GM21619 (cell line): Measurements from ENCODE around the gene KCNN2.
A peak's percentile ranks its signal among the peaks of the same experiment; 100 is the strongest.

Experiments used
- ATAC-seq: cut with Tn5 transposase; IDR thresholded peaks from one replicate; pipeline ENCODE4 v1.9.1; 2021; ENCODE audit not compliant: unreplicated experiment

Gene KCNN2

DNA sequence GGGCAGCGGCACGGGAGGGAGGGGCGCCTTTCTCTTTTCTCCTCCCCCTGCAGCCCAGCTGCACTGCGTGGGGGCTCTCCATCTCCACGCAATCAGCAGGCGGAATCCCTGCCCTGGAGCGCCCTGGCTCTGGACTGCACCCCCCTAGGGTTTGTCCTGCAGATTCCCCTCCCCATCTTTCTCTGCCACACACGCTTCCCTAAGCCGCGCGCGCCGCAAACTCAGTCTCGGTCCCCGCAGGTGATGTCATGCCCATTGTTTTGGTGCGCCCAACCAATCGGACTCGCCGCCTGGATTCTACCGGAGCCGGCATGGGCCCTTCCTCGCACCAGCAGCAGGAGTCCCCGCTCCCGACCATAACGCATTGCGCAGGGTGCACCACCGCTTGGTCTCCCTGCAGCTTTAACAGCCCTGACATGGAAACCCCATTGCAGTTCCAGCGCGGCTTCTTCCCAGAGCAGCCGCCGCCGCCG, at the start of gene KCNN2:
Gene KCNN2, plus strand, starts transcription at position 347 of the 473 bp plus-strand sequence. Its CDS starts 70 bp downstream, at position 417.
- peak; percentile 63 for ATAC-seq

DNA sequence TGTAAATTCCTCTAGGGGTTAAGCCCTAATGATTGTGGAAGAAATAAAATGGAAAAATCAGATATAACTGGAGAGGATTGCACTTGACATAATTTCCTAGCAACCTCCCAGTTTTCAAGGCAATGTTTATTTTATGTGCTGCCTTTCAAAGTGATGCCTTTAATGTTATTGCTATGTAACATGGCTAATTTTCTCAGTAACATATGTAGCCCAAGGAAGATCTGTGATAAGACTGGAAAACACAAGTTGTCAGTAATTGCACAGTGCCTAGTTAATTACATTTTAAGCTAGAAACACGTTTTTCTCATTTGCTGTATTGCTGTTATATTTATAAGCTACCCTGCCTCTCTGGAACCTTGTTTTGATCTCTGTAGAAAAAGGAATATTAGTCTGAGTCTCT, 49.2 kb upstream of the KCNN2 start:
- no peak for ATAC-seq

DNA sequence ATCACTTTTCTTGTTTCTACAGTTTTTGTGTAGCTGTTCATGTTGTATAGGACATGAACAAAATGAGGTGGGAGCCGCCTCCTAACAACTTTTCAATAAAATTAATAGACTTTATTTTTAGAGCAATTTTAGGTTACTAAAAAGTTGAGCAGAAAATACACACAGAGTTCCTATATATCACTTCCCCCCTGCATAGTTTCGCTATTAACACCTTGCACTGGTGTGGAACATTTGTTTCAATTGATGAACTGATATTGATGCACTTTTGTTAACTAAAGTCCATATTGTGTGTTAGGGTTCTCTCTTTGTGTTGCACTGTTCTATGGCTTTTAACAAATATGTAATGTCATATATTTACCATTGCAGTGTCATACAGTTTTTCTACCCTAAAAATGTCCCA, 47.8 kb upstream of the KCNN2 start:
- no peak for ATAC-seq

DNA sequence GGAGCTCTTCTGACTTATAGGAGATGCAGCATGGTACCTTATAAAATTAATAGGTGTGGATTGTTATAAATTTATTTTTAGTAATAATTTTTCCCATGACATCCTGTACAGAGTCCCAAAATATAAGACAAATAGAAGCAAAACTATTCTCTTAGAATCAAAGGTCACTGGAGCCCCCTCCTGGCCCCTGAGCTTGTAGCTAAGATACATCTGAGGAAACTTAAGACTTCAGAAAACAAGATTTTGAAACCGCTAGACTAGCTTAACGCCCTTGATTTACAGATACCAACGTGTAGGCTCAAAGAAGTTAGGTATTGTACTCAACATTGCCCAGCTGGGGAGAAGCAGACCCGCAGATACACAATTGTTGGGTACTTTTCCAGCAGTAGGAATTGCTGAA, 45.7 kb upstream of the KCNN2 start:
- ATAC-seq = no peak

DNA sequence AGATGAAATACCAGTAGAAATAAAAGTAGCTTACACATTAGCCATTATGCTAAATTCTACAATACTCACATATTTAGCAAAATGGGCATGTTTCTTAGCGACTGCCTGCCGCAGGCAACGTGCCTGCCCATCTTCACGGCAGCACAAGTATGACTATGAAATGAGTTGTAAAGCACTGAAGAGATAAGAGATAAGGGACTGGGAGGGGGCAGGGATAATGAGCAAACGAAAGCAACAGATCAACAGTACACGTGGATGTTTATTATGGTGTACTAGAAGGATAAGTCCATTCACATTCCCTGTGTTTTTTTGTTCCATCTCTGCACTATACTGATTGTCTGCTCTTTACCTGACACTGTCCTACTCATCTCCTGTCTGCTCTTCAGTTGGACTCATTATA, 44.1 kb upstream of the KCNN2 start:
- ATAC-seq = no peak

DNA sequence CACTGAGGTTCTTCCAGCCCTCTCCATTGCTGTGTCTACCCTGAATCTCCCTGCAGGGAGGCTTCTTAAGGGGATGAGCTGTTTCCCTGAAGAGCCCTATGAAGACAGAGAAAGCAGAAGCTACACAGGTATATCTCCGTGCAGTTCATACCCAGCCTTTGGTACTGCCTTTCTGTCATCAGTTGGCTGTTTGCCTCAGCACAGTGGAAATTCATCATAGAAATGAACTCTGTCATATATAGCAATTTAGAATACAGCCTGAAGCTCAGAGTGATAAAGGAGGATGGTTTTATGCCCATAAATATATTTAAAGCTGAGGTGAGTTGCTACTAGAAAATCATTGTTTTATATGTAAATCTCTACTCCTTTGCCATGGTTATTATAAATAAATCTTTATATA, 42.6 kb upstream of the KCNN2 start:
- no peak for ATAC-seq

DNA sequence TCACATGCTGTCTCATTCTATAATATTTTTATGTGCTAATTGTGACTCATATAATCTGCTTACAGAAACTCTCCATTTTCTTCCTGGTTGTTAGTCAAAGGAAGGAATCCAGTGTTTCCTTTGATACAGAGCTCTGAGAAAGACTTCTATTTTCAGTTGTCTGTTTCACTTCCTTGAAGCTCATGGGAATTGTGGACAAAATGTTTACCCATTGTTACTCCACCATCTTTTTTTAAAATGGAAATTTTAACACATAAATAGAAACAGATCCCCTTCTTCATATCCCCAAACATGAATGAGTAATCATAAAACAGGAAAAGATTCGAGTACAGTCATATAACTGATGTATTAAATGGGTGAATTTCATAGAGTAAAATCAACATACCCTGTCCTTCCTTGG, 42.0 kb upstream of the KCNN2 start:
- ATAC-seq = no peak

DNA sequence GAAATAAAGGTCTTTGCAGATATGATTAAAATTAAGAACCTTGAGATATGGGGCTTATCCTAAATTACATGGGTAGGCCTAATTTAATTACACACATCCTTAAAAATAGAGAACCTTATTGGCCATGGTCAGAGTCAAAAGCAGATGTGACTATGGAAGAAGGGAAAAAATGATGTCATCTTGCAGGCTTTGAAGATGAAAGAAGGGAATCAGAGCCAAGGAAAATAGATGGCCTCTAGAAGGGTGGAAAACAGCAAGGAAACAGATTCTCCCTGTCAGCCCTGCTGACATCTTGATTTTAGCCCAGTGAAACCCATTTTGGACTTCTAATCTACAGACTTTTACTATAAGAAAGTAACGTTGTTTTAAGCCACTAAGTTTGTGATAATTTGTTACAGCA, 37.6 kb upstream of the KCNN2 start:
- no peak for ATAC-seq

DNA sequence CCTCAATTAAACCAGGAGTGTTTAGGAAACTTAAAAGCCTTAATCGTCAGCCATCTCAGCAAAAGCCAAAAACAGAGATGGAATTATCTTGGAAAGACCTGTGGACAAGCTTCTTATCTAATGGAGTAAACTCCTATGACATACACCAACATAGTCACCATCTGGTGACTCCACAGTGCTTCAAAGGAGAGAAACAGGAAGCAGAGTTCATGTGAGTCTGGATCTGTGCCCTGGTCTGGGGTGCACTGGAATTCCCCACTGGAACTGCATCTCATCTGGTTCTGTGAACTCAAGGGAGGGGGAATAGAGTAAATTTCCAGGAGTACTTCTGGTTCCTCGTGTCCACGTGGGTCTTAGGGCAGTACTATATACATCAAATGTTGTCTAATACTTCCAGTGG, 36.3 kb upstream of the KCNN2 start:
- ATAC-seq = no peak

DNA sequence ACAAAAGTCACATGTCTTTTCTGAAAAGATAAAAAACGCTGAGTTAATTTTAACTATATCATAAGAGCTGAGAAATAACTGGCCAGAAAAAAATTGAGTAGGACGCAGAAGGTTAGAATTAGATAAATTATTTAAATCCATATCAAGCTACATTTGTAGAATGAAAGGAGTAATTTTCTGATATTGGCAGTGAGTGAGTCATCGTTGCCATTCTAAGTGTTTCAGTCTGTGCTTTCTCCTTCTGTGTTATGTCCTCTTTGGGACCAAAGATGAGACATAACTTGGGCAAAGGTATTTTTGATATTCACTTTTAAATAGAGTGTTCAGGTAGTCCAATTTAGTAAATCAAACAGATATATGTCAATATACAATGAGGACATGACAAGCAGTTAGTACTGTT, 34.4 kb upstream of the KCNN2 start:
- ATAC-seq = no peak

DNA sequence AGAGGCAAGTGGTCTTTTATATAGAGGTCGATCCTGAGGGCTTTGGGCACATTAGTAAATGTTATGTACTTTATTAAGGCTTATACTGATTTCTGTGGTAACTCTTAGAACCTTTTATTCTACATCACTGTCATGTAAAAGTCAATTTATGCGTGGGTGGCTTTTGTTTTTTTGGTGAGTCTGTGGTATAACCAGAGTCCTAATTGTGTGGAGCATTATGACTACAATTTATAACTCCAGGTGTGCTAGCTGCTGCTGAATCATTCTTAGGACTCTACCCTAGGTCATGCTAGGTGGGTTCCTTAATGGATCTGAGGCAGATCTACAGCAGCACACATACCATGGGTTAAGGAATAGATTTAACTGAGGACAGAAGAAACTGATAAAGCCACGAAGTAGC, 33.9 kb upstream of the KCNN2 start:
- no peak for ATAC-seq

DNA sequence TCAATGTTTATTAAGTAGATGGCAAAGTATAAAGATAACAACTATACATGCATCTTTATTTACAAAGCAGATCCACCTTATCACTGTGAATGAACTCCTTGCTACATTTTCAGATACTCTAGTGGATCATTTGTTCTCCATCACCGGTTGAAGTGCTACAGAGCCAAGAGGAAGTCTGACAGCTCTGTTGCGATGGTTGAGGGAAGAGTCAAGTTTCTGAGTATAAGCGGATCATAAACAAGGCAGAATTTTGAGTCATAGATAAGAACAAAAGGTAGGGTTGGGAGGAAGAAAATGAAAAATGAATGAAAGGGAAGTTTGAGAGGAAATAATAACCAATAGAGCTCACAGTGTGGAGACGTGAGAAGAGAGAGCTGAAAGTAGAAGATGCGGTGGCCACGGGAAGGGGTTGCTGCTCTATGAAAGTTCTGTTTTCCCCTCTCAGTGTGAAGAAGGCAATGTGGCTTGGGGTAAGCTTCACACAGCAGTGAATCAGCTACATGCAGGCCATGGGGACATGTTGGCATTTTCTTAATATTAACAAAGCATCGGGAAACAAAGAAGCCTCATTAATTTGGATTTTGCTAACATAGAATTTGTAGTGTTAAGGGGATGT, 30.8 kb upstream of the KCNN2 start:
- ATAC-seq = no peak

DNA sequence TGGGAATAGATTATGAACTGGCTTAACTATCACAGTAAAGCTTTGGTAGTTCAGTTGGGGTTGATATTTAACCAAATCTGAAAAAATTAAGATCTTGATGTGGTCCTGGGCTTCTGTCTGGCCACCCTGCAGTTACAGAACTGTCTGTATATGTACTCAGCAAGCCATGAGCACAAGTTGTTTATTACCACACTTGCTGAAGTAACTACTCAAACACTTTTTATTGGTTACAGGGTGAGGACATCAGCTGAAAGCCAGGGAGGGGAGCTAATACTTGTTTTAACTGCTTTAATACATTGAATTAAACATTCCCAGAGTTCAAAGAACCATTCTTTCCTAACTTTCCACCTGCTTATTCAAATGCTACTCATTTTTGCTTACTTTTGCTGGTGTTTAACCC, 29.4 kb upstream of the KCNN2 start:
- no peak for ATAC-seq

DNA sequence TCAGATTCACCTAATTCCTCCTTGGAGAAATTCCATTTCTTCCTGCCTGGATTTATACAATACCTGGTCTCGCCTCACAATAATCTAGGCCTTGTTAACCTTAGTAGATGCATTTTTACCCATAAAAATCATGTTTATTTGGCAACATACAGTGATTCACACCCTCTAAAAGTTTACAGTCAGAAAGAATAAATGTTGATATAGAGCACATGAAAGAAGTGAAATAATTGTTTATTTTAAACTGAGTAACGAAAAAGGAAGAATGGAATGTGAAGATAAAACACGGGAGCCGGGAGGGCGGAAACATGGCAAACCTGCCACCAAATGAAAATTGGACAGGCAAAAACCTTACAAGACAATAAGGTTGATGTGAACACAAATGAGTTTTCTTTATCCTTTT, 28.9 kb upstream of the KCNN2 start:
- no peak for ATAC-seq

DNA sequence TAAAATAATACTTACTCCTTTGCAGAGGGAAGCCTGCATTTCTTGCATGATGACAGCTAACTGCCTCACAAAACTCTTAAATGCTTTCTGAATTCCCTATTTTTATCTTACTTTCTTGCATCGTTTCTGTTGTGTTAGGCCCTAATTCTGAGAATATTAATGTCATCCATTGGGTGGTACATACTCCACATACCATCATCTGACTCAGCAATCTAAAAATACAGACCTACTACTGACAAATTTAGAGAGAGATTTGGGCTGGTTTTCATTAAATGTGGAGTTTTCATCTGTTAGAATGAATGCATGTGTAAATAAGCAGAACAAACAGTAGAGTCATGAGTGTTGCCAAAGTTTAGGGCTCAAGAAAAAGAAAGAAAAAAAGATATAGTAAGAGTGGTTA, 26.5 kb upstream of the KCNN2 start:
- ATAC-seq = no peak

DNA sequence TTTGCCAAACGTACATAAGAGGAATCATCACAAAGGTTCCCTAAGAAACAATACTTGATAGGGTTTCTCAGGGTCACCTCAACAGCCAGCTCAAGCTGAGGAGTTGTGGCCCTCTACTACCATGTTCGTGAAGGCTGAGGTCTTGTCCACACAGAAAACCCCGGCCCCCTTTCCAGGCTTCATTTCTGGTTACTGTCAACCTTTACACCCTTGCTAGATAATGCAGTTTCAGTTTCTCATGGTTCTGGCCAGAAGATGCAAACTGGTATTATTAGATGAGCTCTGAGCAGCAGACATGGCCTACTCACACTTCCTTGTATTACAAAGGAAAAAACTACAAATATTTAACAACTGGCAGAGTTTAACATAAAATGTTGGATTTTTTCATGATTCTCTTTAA, 22.8 kb upstream of the KCNN2 start:
- no peak for ATAC-seq

DNA sequence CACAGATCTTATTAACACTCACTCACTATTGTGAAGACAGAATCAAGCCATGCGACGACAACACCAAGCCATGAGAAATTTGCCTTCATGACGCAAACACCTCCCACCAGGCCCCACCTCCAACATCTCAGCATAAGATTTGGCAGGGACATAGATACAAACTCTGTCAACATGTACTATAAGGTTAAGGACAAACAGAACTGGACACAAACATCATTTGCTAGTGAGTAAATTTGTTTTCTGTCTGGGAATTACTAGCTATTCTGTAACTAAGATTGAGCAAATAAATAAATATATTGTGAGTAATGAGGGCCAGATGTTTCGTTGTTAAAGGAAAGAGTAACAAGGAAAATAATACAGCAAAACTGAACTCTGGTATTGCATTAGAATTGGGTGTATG, 15.7 kb upstream of the KCNN2 start:
- ATAC-seq = no peak

DNA sequence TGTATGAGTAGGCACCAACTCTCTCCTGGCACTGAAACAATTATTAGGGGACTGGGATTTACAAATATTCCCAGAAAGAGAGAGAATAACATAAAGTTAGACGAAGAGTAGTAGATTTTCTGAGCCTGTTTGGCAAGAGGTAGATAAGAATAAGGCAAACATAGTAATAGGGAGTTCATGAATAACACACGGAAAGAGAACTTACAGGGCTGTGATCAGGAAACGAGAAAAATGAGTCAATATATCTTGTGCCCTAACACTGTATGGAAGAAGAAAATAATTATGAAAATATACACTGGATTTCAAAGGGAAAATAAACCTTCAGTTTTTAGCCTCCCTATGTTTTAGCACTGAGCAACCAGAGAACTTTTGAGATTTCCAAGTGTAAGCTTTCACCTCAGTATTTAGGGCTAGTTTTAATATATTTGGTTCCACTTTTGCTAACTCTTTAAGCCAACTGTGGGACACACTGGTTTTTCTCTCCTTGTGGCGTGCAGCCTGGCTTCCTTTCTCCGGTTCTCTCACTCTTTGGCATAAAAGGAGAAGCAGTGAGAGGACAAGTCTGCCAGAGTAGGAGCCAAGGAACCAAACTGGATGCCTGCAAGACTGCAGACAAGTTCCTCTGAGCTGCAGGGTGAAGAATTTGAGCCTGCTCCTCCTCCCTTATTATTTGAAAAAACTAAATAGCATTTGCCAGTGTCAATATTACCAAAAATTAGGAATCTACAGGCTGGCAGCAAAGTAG, 6.6 kb upstream of the KCNN2 start:
- ATAC-seq = no peak

DNA sequence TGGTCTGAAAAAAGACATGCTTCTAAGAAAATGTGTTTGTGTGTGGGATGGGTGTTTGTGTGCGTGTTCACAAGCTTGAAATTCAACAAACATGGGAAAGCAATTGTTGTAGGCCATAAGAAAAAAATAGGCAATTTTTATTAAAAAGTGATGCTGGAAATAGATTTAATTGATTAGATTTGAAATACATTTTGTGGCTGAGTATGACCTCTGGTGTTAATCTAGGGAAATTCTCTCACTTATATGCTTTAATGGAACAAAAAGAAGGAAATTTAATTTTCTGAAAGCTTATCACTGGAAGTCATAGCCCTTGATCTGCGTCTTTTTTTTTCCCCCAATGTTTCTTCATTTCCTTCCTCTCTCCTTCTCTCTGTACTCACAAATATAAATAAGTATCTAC, 3.5 kb upstream of the KCNN2 start:
- no peak for ATAC-seq

DNA sequence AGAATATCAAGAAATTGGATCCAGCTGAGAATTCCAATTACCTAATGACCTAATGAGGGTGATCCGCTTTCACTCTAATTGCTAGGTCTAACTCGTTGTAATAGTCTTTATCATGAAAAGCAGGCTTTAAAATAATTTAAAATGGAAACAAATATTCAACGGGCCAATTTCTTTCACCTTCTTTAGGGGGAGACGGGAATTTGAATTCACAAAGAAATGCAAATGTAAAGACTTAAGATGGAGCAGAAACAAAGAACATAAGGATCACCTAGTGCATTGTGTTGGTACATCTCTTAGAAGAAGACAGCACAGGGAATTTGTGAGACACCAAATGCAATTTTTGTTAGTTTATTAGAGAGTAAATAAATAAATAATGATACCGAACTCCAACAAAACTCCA, 1.5 kb upstream of the KCNN2 start:
- ATAC-seq = no peak

DNA sequence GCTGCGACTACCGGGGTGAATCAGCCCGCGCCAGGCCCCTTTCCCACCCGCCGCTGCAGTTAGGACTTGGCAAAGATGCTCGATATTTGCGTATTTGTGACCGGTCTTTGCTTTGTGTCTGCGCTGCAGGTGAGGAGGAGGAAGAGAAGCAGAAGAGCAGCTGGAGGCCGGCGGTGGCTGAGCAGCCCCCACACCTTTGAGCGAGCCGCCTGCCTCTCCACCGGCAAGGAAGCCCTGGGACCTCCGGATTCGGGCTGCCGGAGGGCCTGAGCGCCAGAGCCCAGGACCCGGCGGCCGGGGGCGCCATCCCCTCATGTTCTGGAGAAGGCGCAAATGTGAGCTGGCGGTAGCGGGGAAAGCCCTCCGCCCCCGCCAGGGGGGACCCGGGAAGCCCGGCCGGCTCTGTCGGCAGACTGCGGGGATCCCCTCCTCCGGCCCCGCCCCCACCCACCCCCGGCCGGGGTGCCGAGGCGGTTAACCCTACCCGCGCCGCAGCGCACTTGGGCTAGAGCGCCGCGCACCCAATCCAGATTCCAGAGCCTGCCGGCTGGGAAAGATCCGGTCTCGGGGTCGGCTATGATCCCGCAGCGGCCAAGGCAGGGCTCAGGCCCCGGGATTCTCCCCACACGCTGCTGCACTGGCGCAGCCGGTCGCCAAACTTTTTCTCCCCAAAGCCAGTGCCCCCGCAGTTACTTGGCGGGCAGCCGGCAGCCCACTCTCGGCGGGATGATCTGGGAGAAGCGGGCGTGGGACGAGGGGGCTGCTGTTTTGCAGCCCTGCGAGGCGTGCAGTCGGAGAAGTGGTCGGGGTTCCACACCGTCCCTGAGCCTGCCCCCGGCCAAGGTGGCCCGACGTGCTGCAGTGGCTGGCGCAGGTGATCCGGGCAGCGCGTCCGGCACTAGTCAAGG, 800 bp upstream of the KCNN2 start:
- ATAC-seq = peak; percentile 39
